ENCODE measurements around the gene SEZ6L2.

SEZ6L2 gene

GRCh38 chr16:29830774-29831173 lies 68.6 kb downstream of the SEZ6L2 start:
- TF ChIP-seq CTCF (IDR thresholded peaks at IDR 0.05) (no peak), ZFX (IDR thresholded peaks at IDR 0.05; ENCODE audit: borderline replicate concordance) (no peak)
- H3K27ac ChIP-seq = peak overlapping the region; percentile 95

- peak overlapping the region; percentile 38 for H3K27ac ChIP-seq
- TF ChIP-seq ZFX (IDR thresholded peaks at IDR 0.05; ENCODE audit: borderline replicate concordance) (no peak), CTCF (IDR thresholded peaks at IDR 0.05) (no peak)
Observed at GRCh38 chr16:29826342-29826695, 73.0 kb downstream of the SEZ6L2 start.

- TF ChIP-seq ZFX (IDR thresholded peaks at IDR 0.05; ENCODE audit: borderline replicate concordance) = no peak
- TF ChIP-seq CTCF (IDR thresholded peaks at IDR 0.05) = no peak
- peak overlapping the region; percentile 38 for H3K27ac ChIP-seq
Observed at GRCh38 chr16:29825145-29826044, 74.0 kb downstream of the SEZ6L2 start.

- TF ChIP-seq CTCF (IDR thresholded peaks at IDR 0.05) (no peak), ZFX (IDR thresholded peaks at IDR 0.05; ENCODE audit: borderline replicate concordance) (no peak)
- H3K27ac ChIP-seq = peak overlapping the region; percentile 38; the same call in 1 of the 2 replicates
Observed at GRCh38 chr16:29824589-29825144, 74.7 kb downstream of the SEZ6L2 start.

GRCh38 chr16:29821643-29822115 lies 77.7 kb downstream of the SEZ6L2 start:
- H3K27ac ChIP-seq = peak overlapping the region; percentile 100
- TF ChIP-seq CTCF (IDR thresholded peaks at IDR 0.05) (no peak), ZFX (IDR thresholded peaks at IDR 0.05; ENCODE audit: borderline replicate concordance) (no peak)
